Effector memory CD8-positive, alpha-beta T cell (primary cell): Measurements from ENCODE around the gene RMRP.
A peak's percentile ranks its signal among the peaks of the same experiment; 100 is the strongest.
"Not testable (repeated sequence)": the region's sequence is repeated elsewhere in the genome, so short reads cannot be mapped to it uniquely, and the experiment has no call there.

Experiments
- ATAC-seq: fragments of 150-1000 bp; cut with Tn5 transposase; replicated peaks from 2 replicates; pipeline ENCODE4 v1.10.0; 2021; ENCODE audit warnings: mild to moderate bottlenecking, moderate library complexity
- DNase-seq, 3 experiments: peaks; one replicate each; pipeline ENCODE4 v3.0.0; 2021
- H3K27ac Mint-ChIP-seq, 2 donors: one replicate each; pipeline ENCODE4 v1.8.0; 2022; ENCODE audit warnings: mild to moderate bottlenecking in 2 of 2, mixed read lengths in 2 of 2, moderate library complexity in 2 of 2
- H3K27me3 Mint-ChIP-seq, 2 donors: one replicate each; pipeline ENCODE4 v1.8.0; 2022; ENCODE audit warnings: mixed read lengths in 2 of 2
- H3K36me3 Mint-ChIP-seq: one replicate; pipeline ENCODE4 v1.8.0; 2022; ENCODE audit warnings: mild to moderate bottlenecking, moderate library complexity, mixed read lengths; ENCODE audit not compliant: insufficient read depth
- H3K4me1 Mint-ChIP-seq, 2 donors: one replicate each; pipeline ENCODE4 v1.8.0; 2022; ENCODE audit warnings: low read depth in 2 of 2, mixed read lengths in 2 of 2
- H3K4me3 Mint-ChIP-seq, 2 donors: one replicate each; pipeline ENCODE4 v1.8.0; 2022; ENCODE audit warnings: mild to moderate bottlenecking in 2 of 2, mixed read lengths in 2 of 2, moderate library complexity in 2 of 2
- H3K9me3 Mint-ChIP-seq, 2 donors: one replicate each; pipeline ENCODE4 v1.8.0; 2022; ENCODE audit warnings: mixed read lengths in 2 of 2

Gene RMRP

GRCh38 chr9:35617548-35617947 lies 40.3 kb downstream of the RMRP start:
- Mint-ChIP-seq H3K4me3 (peak overlapping the region; percentile 88 to 89), H3K9me3 (no peaks in the 10 kb centered on the region), H3K4me1 (peaks cover 40 to 44% of the 10 kb centered on the region in 2 donors), H3K36me3 (peaks cover 4% of the 10 kb centered on the region), H3K27me3 (no peaks in the 10 kb centered on the region), H3K27ac (peak overlapping the region; percentile 97 to 98)
- DNase-seq, result no peak
- ATAC-seq, result no peak

- Mint-ChIP-seq H3K27ac (peak overlapping the region; percentile 97 to 98), H3K4me3 (peak overlapping the region; percentile 88 to 89), H3K9me3 (no peaks in the 10 kb centered on the region), H3K36me3 (peaks cover 4% of the 10 kb centered on the region), H3K4me1 (peaks cover 40 to 44% of the 10 kb centered on the region in 2 donors), H3K27me3 (no peaks in the 10 kb centered on the region)
- DNase-seq (peak; percentile 65 to 70 (median 66)), ATAC-seq (peak; percentile 59)
These were observed 40.9 kb downstream of the RMRP start for GRCh38 chr9:35616681-35617459.

GRCh38 chr9:35615981-35616680 lies 41.7 kb downstream of the RMRP start:
- ATAC-seq, result no peak
- H3K4me3 Mint-ChIP-seq, result peak overlapping the region; percentile 88 to 89
- H3K9me3 Mint-ChIP-seq, result no peaks in the 10 kb centered on the region
- no peak for DNase-seq
- H3K36me3 Mint-ChIP-seq, result peaks cover 4% of the 10 kb centered on the region
- H3K4me1 Mint-ChIP-seq, result peaks cover 44 to 50% of the 10 kb centered on the region in 2 donors
- no peaks in the 10 kb centered on the region for H3K27me3 Mint-ChIP-seq
- H3K27ac Mint-ChIP-seq, result peak overlapping the region; percentile 97 to 98

- no peak overlapping the region for H3K27ac Mint-ChIP-seq
- H3K27me3 Mint-ChIP-seq, result no peaks in the 10 kb centered on the region
- no peak overlapping the region for H3K4me3 Mint-ChIP-seq
- DNase-seq (no peak), ATAC-seq (no peak)
- H3K4me1 Mint-ChIP-seq, result peaks cover 27 to 28% of the 10 kb centered on the region in 2 donors
- H3K36me3 Mint-ChIP-seq, result peaks cover 14% of the 10 kb centered on the region
- no peaks in the 10 kb centered on the region for H3K9me3 Mint-ChIP-seq
These were observed 45.0 kb downstream of the RMRP start for GRCh38 chr9:35612843-35613242.

GRCh38 chr9:35612066-35612465 lies 45.8 kb downstream of the RMRP start:
- not testable (repeated sequence) for H3K4me3 Mint-ChIP-seq, H3K27ac Mint-ChIP-seq, H3K9me3 Mint-ChIP-seq, ATAC-seq, H3K27me3 Mint-ChIP-seq, DNase-seq
- Mint-ChIP-seq H3K36me3 (peaks cover 14% of the 10 kb centered on the region), H3K4me1 (peaks cover 21 to 26% of the 10 kb centered on the region in 2 donors)

GRCh38 chr9:35611230-35611797 lies 46.5 kb downstream of the RMRP start:
- no peak overlapping the region for H3K4me3 Mint-ChIP-seq
- no peaks in the 10 kb centered on the region for H3K27me3 Mint-ChIP-seq
- ATAC-seq (peak; percentile 98), DNase-seq (peak; percentile 41 to 50 (median 45))
- no peaks in the 10 kb centered on the region for H3K9me3 Mint-ChIP-seq
- H3K27ac Mint-ChIP-seq, result peak overlapping the region in 1 of 2 donors; percentile 27
- H3K4me1 Mint-ChIP-seq, result peaks cover 20 to 25% of the 10 kb centered on the region in 2 donors
- peaks cover 16% of the 10 kb centered on the region for H3K36me3 Mint-ChIP-seq

- Mint-ChIP-seq H3K36me3 (peaks cover 18% of the 10 kb centered on the region), H3K9me3 (no peaks in the 10 kb centered on the region), H3K27ac (no peak overlapping the region), H3K4me3 (no peak overlapping the region), H3K4me1 (peaks cover 18 to 22% of the 10 kb centered on the region in 2 donors), H3K27me3 (no peaks in the 10 kb centered on the region)
- DNase-seq, result no peak
- no peak for ATAC-seq
These were observed 48.0 kb downstream of the RMRP start for GRCh38 chr9:35609820-35610163.

- Mint-ChIP-seq H3K4me1 (peaks cover 24 to 26% of the 10 kb centered on the region in 2 donors), H3K27me3 (no peaks in the 10 kb centered on the region), H3K4me3 (no peak overlapping the region), H3K9me3 (no peaks in the 10 kb centered on the region), H3K27ac (peak overlapping the region in 1 of 2 donors; percentile 38), H3K36me3 (peaks cover 24% of the 10 kb centered on the region)
- DNase-seq (no peak), ATAC-seq (no peak)
These were observed 48.6 kb downstream of the RMRP start for GRCh38 chr9:35609001-35609819.

GRCh38 chr9:35608221-35608620 lies 49.6 kb downstream of the RMRP start:
- no peak for DNase-seq
- H3K36me3 Mint-ChIP-seq, result peaks cover 30% of the 10 kb centered on the region
- no peak overlapping the region for H3K27ac Mint-ChIP-seq
- H3K9me3 Mint-ChIP-seq, result no peaks in the 10 kb centered on the region
- peak overlapping the region in 1 of 2 donors; percentile 29 for H3K4me3 Mint-ChIP-seq
- no peaks in the 10 kb centered on the region for H3K27me3 Mint-ChIP-seq
- no peak for ATAC-seq
- peaks cover 31 to 34% of the 10 kb centered on the region in 2 donors for H3K4me1 Mint-ChIP-seq
